ENCODE measurements around the gene TMPRSS11D.

GRCh38 chr4:67790721-67791120 is 93.1 kb downstream of the TMPRSS11D start:
- no peak for TF ChIP-seq POLR2AphosphoS5 (IDR thresholded peaks at IDR 0.05; ENCODE audit: low read depth, low read length)
- TF ChIP-seq TAF1 (IDR thresholded peaks at IDR 0.05; ENCODE audit: borderline replicate concordance, low read depth, low read length) = no peak
- TF ChIP-seq POLR2A (IDR thresholded peaks at IDR 0.05; ENCODE audit: low read depth, low read length) = no peak

Measured in GM12892 (cell line).